Parathyroid adenoma (tissue), 2 donors: Measurements from ENCODE around the gene POC1A.

Experiments used
- H2AFZ ChIP-seq: fragments of 300-600 bp; sonication (generic); one replicate; pipeline ENCODE4 v1.7.0; 2017; ENCODE audit warnings: antibody characterized with exemption, mild to moderate bottlenecking
- H3K27ac ChIP-seq: fragments of 300-600 bp; sonication (generic); one replicate; pipeline ENCODE4 v1.7.0; 2017
- H3K27me3 ChIP-seq: fragments of 300-600 bp; sonication (generic); one replicate; pipeline ENCODE4 v1.7.0; 2017; ENCODE audit warnings: low read length; ENCODE audit not compliant: control insufficient read depth, insufficient read depth
- H3K36me3 ChIP-seq: fragments of 300-600 bp; sonication (generic); one replicate; pipeline ENCODE4 v1.7.0; 2017; ENCODE audit warnings: low read length; ENCODE audit not compliant: control insufficient read depth, insufficient read depth
- H3K4me1 ChIP-seq: fragments of 300-600 bp; sonication (generic); one replicate; pipeline ENCODE4 v1.7.0; 2017; ENCODE audit warnings: control low read depth
- H3K4me2 ChIP-seq: fragments of 300-600 bp; sonication (generic); one replicate; pipeline ENCODE4 v1.7.0; 2017; ENCODE audit warnings: low read length
- H3K4me3 ChIP-seq: fragments of 300-600 bp; sonication (generic); one replicate; pipeline ENCODE4 v1.7.0; 2017; ENCODE audit warnings: low read depth, low read length
- H3K79me2 ChIP-seq: fragments of 300-600 bp; sonication (generic); one replicate; pipeline ENCODE4 v1.7.0; 2017; ENCODE audit warnings: control low read depth
- H3K9ac ChIP-seq: fragments of 300-600 bp; sonication (generic); one replicate; pipeline ENCODE4 v1.7.0; 2017; ENCODE audit warnings: mild to moderate bottlenecking
- H3K9me3 ChIP-seq: fragments of 300-600 bp; sonication (generic); one replicate; pipeline ENCODE4 v1.7.0; 2017; ENCODE audit warnings: low read length; ENCODE audit not compliant: control insufficient read depth
- CTCF ChIP-seq: fragments of 300-600 bp; sonication (generic); IDR thresholded peaks from one replicate; pipeline ENCODE4 v1.7.0; 2017; ENCODE audit warnings: antibody characterized with exemption, mild to moderate bottlenecking
- donor health status: primary hyperparathyroidism.

Gene POC1A

GRCh38 chr3:52198643-52199608, 44.7 kb upstream of the POC1A start:
- H3K27me3 ChIP-seq = no peaks in the 10 kb centered on the region
- H3K9me3 ChIP-seq = no peaks in the 10 kb centered on the region
- H3K4me1 ChIP-seq = peaks cover 10% of the 10 kb centered on the region
- H3K4me2 ChIP-seq = peak overlapping the region; percentile 96
- H3K4me3 ChIP-seq = peak overlapping the region; percentile 97
- peak overlapping the region; percentile 77 for H3K27ac ChIP-seq
- H3K79me2 ChIP-seq = peaks cover 3% of the 10 kb centered on the region
- H2AFZ ChIP-seq = peak overlapping the region; percentile 100
- H3K36me3 ChIP-seq = no peaks in the 10 kb centered on the region
- peak overlapping the region; percentile 77 for H3K9ac ChIP-seq
- TF ChIP-seq CTCF = no peak

GRCh38 chr3:52197842-52198625, 43.8 kb upstream of the POC1A start, which contains the start of gene ALAS1:
ALAS1 (plus strand) TSS chr3:52198160; CDS start chr3:52199242, 1,082 bp downstream.
- TF ChIP-seq CTCF = peak; percentile 20
- peak within 1 kb of the TSS; percentile 77 for H3K27ac ChIP-seq
- H3K4me3 ChIP-seq = peak within 1 kb of the TSS; percentile 97
- H3K27me3 ChIP-seq = no peaks in the 10 kb centered on the region
- peak within 1 kb of the TSS; percentile 77 for H3K9ac ChIP-seq
- H3K4me2 ChIP-seq = peak within 1 kb of the TSS; percentile 96
- H3K79me2 ChIP-seq = peaks cover 3% of the 10 kb centered on the region
- H2AFZ ChIP-seq = peak within 1 kb of the TSS; percentile 100
- H3K4me1 ChIP-seq = peaks cover 10% of the 10 kb centered on the region
- no peaks in the 10 kb centered on the region for H3K9me3 ChIP-seq
- no peaks in the 10 kb centered on the region for H3K36me3 ChIP-seq

GRCh38 chr3:52197499-52197841, 43.2 kb upstream of the POC1A start:
- H3K9ac ChIP-seq = peak overlapping the region; percentile 77

GRCh38 chr3:52196977-52197376, 42.8 kb upstream of the POC1A start:
- no peak overlapping the region for H2AFZ ChIP-seq
- H3K4me1 ChIP-seq = peaks cover 10% of the 10 kb centered on the region
- H3K27me3 ChIP-seq = no peaks in the 10 kb centered on the region
- peak overlapping the region; percentile 96 for H3K4me2 ChIP-seq
- H3K27ac ChIP-seq = peak overlapping the region; percentile 77
- H3K79me2 ChIP-seq = peaks cover 3% of the 10 kb centered on the region
- TF ChIP-seq CTCF = no peak
- H3K36me3 ChIP-seq = no peaks in the 10 kb centered on the region
- H3K9ac ChIP-seq = no peak overlapping the region
- H3K9me3 ChIP-seq = no peaks in the 10 kb centered on the region
- no peak overlapping the region for H3K4me3 ChIP-seq

More at GRCh38 chr3:52197499-52197841, 43.2 kb upstream of the POC1A start:
- Histone ChIP-seq H3K36me3 (no peaks in the 10 kb centered on the region), H3K4me1 (peaks cover 10% of the 10 kb centered on the region), H3K27ac (peak overlapping the region; percentile 77), H2AFZ (peak overlapping the region; percentile 100), H3K79me2 (peaks cover 3% of the 10 kb centered on the region), H3K4me3 (peak overlapping the region; percentile 97), H3K9me3 (no peaks in the 10 kb centered on the region), H3K4me2 (peak overlapping the region; percentile 96), H3K27me3 (no peaks in the 10 kb centered on the region)
- TF ChIP-seq CTCF = no peak
